ENCODE data around the gene ANKRD40CL.
"Not testable (repeated sequence)": the region's sequence is repeated elsewhere in the genome, so short reads cannot be mapped to it uniquely, and the experiment has no call there.

The ANKRD40CL gene, protein sequence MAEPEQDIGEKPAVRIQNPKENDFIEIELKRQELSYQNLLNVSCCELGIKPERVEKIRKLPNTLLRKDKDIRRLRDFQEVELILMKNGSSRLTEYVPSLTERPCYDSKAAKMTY

GRCh38 chr17:50767446-50767845 lies at the start of gene ANKRD40CL:
Gene ANKRD40CL, minus strand, starts transcription at chr17:50767518. Its CDS starts 605 bp downstream, at chr17:50766913.
- no peak for DNase-seq (ENCODE audit: low read depth)

GRCh38 chr17:50816271-50816670 lies 49.0 kb upstream of the ANKRD40CL start:
- no peak for DNase-seq (ENCODE audit: low read depth)

- DNase-seq (ENCODE audit: low read depth) = no peak
These were observed 48.1 kb upstream of the ANKRD40CL start for GRCh38 chr17:50815400-50815799.

DNA sequence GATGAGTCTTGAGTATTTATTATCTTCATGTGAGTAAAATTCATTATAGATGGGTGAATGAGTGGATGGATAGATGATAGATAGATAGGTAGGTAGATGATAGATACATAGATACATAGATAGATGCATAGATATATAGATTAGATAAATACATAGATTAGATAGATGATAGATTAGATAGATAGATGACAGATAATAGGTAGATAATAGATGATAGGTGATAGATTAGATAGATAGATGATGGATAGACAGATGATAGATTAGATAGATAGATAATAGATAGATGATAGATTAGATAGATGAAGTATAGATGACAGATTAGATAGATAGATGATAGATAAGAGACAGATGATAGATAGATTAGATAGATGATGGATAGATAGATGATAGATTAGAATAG lies 46.3 kb upstream of the ANKRD40CL start:
- no peak for DNase-seq (ENCODE audit: low read depth)

- DNase-seq (ENCODE audit: low read depth) = no peak
These were observed 41.6 kb upstream of the ANKRD40CL start for GRCh38 chr17:50808888-50809287.

GRCh38 chr17:50808413-50808812 lies 41.1 kb upstream of the ANKRD40CL start:
- no peak for DNase-seq (ENCODE audit: low read depth)

- no peak for DNase-seq (ENCODE audit: low read depth)
These were observed 40.4 kb upstream of the ANKRD40CL start for GRCh38 chr17:50807675-50808074.

GRCh38 chr17:50807009-50807408 lies 39.7 kb upstream of the ANKRD40CL start:
- no peak for DNase-seq (ENCODE audit: low read depth)

- no peak for DNase-seq (ENCODE audit: low read depth)
These were observed 38.9 kb upstream of the ANKRD40CL start for GRCh38 chr17:50806141-50806643.

GRCh38 chr17:50805486-50805885 lies 38.2 kb upstream of the ANKRD40CL start:
- no peak for DNase-seq (ENCODE audit: low read depth)

DNA sequence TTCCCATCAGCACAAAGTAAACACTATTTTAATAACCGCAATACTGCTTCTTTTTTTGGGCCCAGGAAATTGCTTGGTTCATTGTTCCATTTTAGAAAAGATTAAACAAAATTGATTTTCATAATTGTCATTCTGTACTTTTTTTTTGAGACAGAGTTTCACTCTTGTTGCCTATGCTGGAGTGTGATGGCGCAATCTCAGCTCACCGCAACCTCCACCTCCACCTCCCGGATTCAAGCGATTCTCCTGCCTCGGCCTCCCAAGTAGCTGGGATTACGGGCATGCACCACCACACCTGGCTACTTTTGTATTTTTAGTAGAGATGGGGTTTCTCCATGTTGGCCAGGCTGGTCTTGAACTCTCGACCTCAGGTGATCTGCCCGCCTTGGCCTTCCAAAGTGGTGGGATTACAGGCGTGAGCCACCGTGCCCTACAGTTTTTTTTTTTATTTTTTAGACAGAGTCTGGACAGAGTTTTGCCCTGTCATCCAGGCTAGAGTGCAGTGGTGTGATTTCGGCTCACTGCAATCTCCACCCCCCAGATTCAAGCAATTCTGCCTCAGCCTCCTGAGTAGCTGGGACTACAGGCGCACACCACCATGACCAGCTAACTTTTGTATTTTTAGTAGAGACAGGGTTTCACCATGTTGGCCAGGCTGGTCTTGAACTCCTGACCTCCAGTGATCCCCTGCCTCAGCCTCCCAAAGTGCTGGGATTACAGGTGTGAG lies 37.6 kb upstream of the ANKRD40CL start:
- not testable (repeated sequence) for DNase-seq (ENCODE audit: low read depth)

DNA sequence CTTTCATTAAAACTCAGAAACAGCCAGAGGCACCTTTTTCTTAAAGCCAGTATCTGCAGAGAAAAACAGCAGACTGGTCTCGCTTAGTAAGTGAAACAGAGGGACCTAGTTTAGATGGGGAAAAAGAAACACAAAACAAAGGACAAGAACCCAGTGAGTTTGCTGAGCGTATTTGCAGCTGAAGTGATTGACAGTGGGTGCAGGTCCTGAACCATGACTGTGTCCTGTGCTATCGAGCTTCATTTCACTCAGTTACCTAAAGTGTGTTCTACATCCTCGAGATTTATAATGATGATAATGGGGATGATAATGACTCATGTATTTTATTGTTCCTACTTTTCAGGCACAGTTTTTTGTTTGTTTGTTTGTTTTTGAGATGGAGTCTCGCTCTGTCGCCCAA lies 36.4 kb upstream of the ANKRD40CL start:
- DNase-seq (ENCODE audit: low read depth) = no peak

- no peak for DNase-seq (ENCODE audit: low read depth)
These were observed 35.6 kb upstream of the ANKRD40CL start for GRCh38 chr17:50802609-50803571.

DNA sequence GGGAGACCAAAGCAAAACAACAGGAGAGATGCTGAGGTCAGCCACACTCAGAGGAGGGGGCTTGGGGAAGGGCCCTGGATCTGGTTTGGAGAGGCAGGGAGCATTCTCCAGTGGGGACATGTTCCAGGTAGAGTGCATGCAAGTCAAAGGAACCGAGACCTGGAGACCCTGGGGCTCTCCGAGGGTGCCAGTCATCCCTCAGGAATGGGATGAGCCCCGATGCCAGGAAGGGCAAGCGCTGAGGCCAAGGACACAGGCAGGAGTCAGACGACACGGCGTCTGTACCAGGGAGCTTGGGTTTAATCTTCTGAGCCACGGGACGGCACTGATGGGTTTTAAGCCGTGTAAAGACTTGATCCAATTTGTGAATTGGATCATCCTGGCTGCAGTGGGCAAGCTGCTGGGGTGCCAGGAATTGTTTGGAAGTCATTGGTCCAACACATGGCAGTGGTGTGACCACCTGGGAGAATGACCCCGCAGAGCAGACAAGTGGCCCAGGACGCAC lies 32.9 kb upstream of the ANKRD40CL start:
- no peak for DNase-seq (ENCODE audit: low read depth)

- DNase-seq (ENCODE audit: low read depth) = no peak
These were observed 32.3 kb upstream of the ANKRD40CL start for GRCh38 chr17:50799582-50799981.

- DNase-seq (ENCODE audit: low read depth) = no peak
These were observed 31.3 kb upstream of the ANKRD40CL start for GRCh38 chr17:50798424-50799288.

GRCh38 chr17:50797135-50797810 lies 30.0 kb upstream of the ANKRD40CL start:
- no peak for DNase-seq (ENCODE audit: low read depth)

DNA sequence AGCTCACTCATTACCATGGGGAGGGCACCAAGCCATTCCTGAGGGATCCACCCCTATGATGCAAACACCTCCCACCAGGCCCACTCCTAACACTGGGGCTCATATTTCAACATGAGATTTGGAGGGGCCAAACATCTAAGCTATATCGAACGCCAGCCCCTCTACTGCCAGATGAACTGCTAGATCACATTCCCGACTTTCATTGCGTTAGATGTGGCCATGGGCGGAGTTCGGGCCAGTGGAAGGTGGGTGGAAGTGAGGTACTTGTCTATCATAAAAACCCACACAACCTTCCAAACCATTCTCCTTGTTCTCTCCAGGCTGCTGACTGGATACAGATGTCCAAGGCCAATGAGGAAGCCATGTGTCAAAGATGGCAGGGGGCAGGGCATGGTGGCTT lies 27.0 kb upstream of the ANKRD40CL start:
- no peak for DNase-seq (ENCODE audit: low read depth)

DNA sequence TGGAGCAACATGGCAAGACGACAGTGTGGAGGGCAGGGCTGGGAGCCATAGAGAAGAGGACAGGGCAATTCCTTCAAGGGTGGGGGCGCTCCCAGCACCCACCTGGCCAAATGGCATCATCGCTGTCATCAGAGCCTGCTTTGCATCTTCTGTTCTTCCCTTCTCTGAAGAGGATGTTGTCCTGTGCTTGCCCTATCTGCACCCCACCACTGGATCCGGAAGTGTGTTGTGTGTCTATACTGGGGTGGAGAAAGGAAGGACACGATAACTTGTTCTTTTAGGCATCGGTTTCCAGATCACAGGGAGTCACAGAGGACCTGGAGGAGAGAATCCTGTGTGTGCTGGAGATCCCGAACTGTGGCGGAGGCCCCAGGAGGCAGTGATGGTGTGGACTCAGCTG lies 25.7 kb upstream of the ANKRD40CL start:
- DNase-seq (ENCODE audit: low read depth) = no peak

GRCh38 chr17:50792132-50792531 lies 24.8 kb upstream of the ANKRD40CL start:
- DNase-seq (ENCODE audit: low read depth) = no peak

DNA sequence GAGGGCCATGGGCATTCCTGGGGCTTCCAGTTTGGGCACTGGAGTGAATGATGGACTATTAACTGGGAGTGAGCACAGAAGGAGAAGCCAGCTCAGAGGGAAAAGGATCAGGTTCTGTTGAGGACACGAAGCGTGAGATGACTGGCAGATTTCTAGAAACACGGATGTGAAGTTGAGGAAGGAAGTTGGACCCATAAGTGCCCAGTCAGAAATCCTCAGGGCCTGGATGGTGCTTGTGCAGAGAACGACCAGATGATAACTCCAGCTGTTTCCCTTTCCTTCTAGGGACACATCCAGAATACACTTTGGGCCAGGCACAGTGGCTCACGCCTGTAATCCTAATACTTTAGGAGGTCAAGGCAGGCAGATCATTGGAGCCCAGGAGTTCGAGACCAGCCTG lies 23.3 kb upstream of the ANKRD40CL start:
- DNase-seq (ENCODE audit: low read depth) = no peak
